ENCODE measurements around the gene FAIM2. TPM values are rescaled to one million over a fixed set of nuclear protein-coding genes. Genes with fewer than 3 reads are reported as not detected.

FAIM2 gene
- total RNA-seq, 1 donor from 2014 or later: 0.18 TPM

- H3K36me3 Mint-ChIP-seq (ENCODE audit: low read depth, unreplicated experiment): no peaks in the 10 kb centered on the region
- no peaks in the 10 kb centered on the region for H3K9me3 Mint-ChIP-seq (ENCODE audit: unreplicated experiment)
Observed at GRCh38 chr12:49876070-49876469, 27.6 kb downstream of the FAIM2 start.

GRCh38 chr12:49875115-49875720 is 28.5 kb downstream of the FAIM2 start:
- Histone ChIP-seq H3K79me2 (ENCODE audit: insufficient read depth, low read length) (no peaks in the 10 kb centered on the region), H4K20me1 (ENCODE audit: insufficient read depth, low read length) (no peaks in the 10 kb centered on the region), H3K4me2 (ENCODE audit: low read length) (no peak overlapping the region), H3K36me3 (ENCODE audit: insufficient read depth, low read length) (no peaks in the 10 kb centered on the region), H3K9ac (ENCODE audit: low read length) (no peak overlapping the region), H3K4me3 (ENCODE audit: insufficient read depth, low read depth, low read length) (no peak overlapping the region), H3K27me3 (ENCODE audit: insufficient read depth, low read length) (peaks cover 4% of the 10 kb centered on the region), H3K27ac (ENCODE audit: low read depth, low read length) (no peak overlapping the region), H3K4me1 (ENCODE audit: insufficient read depth, low read length) (peaks cover 4% of the 10 kb centered on the region), H2AFZ (ENCODE audit: low read depth, low read length) (no peak overlapping the region), H3K9me3 (ENCODE audit: insufficient read depth, low read depth, low read length) (no peaks in the 10 kb centered on the region)
- Mint-ChIP-seq H3K27me3 (ENCODE audit: low read depth, unreplicated experiment) (peaks cover 37% of the 10 kb centered on the region), H3K27ac (ENCODE audit: unreplicated experiment) (no peak overlapping the region), H3K36me3 (ENCODE audit: low read depth, unreplicated experiment) (no peaks in the 10 kb centered on the region), H3K9me3 (ENCODE audit: unreplicated experiment) (peaks cover 2% of the 10 kb centered on the region), H3K4me3 (ENCODE audit: unreplicated experiment) (no peak overlapping the region), H3K4me1 (ENCODE audit: low read depth, unreplicated experiment) (peaks cover 2% of the 10 kb centered on the region)
- FAIRE-seq (no peak), DNase-seq (ENCODE audit: low read depth) (no peak)
- no peak for TF ChIP-seq EZH2 (IDR thresholded peaks at IDR 0.05; ENCODE audit: insufficient read depth, low read length)
- no peak for TF ChIP-seq CTCF (IDR thresholded peaks at IDR 0.05; ENCODE audit: insufficient read depth, low read depth, low read length)

More at GRCh38 chr12:49876070-49876469, 27.6 kb downstream of the FAIM2 start:
- Histone ChIP-seq H4K20me1 (ENCODE audit: insufficient read depth, low read length) (no peaks in the 10 kb centered on the region), H2AFZ (ENCODE audit: low read depth, low read length) (no peak overlapping the region), H3K4me3 (ENCODE audit: insufficient read depth, low read depth, low read length) (no peak overlapping the region), H3K9ac (ENCODE audit: low read length) (no peak overlapping the region), H3K27ac (ENCODE audit: low read depth, low read length) (no peak overlapping the region), H3K4me1 (ENCODE audit: insufficient read depth, low read length) (peaks cover 4% of the 10 kb centered on the region), H3K27me3 (ENCODE audit: insufficient read depth, low read length) (peaks cover 4% of the 10 kb centered on the region), H3K79me2 (ENCODE audit: insufficient read depth, low read length) (no peaks in the 10 kb centered on the region), H3K4me2 (ENCODE audit: low read length) (no peak overlapping the region), H3K9me3 (ENCODE audit: insufficient read depth, low read depth, low read length) (no peaks in the 10 kb centered on the region), H3K36me3 (ENCODE audit: insufficient read depth, low read length) (no peaks in the 10 kb centered on the region)
- Mint-ChIP-seq H3K27ac (ENCODE audit: unreplicated experiment) (no peak overlapping the region), H3K4me1 (ENCODE audit: low read depth, unreplicated experiment) (peaks cover 2% of the 10 kb centered on the region), H3K27me3 (ENCODE audit: low read depth, unreplicated experiment) (peaks cover 34% of the 10 kb centered on the region), H3K4me3 (ENCODE audit: unreplicated experiment) (no peak overlapping the region)
- FAIRE-seq (no peak), DNase-seq (ENCODE audit: low read depth) (no peak)
- no peak for TF ChIP-seq CTCF (IDR thresholded peaks at IDR 0.05; ENCODE audit: insufficient read depth, low read depth, low read length)
- no peak for TF ChIP-seq EZH2 (IDR thresholded peaks at IDR 0.05; ENCODE audit: insufficient read depth, low read length)

DNA sequence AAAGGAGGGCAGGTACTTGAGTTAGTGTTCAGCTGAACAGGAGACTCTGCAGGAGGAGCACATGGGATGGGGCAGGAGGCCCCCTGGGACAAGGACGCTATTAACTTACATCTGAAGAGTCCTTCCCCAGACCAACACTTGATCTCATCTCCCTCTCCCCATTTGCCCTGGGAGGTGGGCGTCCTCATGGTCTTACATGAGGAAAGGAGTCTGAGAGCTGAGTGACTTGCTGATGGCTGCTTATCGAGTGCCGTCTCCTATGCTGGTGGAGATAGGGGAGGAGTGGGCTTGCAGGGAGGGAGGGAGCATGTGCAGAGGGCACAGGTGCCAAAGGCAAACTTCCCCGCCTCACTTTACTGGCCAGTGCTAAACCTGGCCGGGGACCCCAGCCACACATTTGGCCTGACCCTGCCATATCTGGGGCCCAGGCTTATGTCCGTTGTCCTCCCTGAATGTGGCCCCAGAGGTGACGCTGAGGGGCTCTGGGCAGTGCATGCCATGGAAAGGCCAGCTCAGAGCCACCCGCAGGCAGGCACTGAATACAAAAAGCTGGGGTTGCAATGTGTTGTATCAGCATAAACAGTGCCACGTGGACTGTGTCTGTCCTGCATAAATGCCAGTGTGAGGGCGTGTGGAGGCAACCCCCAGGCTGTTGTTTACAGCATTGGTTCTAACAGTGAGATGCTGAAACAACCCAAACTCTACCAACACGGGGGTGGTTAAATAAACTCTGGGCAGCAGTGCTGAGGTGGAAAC is 29.4 kb downstream of the FAIM2 start:
- Histone ChIP-seq H3K9ac (ENCODE audit: low read length) (no peak overlapping the region), H3K79me2 (ENCODE audit: insufficient read depth, low read length) (no peaks in the 10 kb centered on the region), H3K9me3 (ENCODE audit: insufficient read depth, low read depth, low read length) (no peaks in the 10 kb centered on the region), H3K36me3 (ENCODE audit: insufficient read depth, low read length) (no peaks in the 10 kb centered on the region), H4K20me1 (ENCODE audit: insufficient read depth, low read length) (no peaks in the 10 kb centered on the region), H3K4me1 (ENCODE audit: insufficient read depth, low read length) (peaks cover 11% of the 10 kb centered on the region), H3K4me3 (ENCODE audit: insufficient read depth, low read depth, low read length) (no peak overlapping the region), H3K4me2 (ENCODE audit: low read length) (no peak overlapping the region), H2AFZ (ENCODE audit: low read depth, low read length) (no peak overlapping the region), H3K27me3 (ENCODE audit: insufficient read depth, low read length) (peaks cover 4% of the 10 kb centered on the region), H3K27ac (ENCODE audit: low read depth, low read length) (no peak overlapping the region)
- FAIRE-seq: no peak
- Mint-ChIP-seq H3K36me3 (ENCODE audit: low read depth, unreplicated experiment) (no peaks in the 10 kb centered on the region), H3K27ac (ENCODE audit: unreplicated experiment) (no peak overlapping the region), H3K4me3 (ENCODE audit: unreplicated experiment) (no peak overlapping the region), H3K4me1 (ENCODE audit: low read depth, unreplicated experiment) (peaks cover 2% of the 10 kb centered on the region), H3K9me3 (ENCODE audit: unreplicated experiment) (peaks cover 2% of the 10 kb centered on the region), H3K27me3 (ENCODE audit: low read depth, unreplicated experiment) (peaks cover 40% of the 10 kb centered on the region)
- TF ChIP-seq EZH2 (IDR thresholded peaks at IDR 0.05; ENCODE audit: insufficient read depth, low read length) (no peak), CTCF (IDR thresholded peaks at IDR 0.05; ENCODE audit: insufficient read depth, low read depth, low read length) (no peak)
- DNase-seq (ENCODE audit: low read depth): no peak
